Measurements from ENCODE around the gene TSC22D2.

DNA sequence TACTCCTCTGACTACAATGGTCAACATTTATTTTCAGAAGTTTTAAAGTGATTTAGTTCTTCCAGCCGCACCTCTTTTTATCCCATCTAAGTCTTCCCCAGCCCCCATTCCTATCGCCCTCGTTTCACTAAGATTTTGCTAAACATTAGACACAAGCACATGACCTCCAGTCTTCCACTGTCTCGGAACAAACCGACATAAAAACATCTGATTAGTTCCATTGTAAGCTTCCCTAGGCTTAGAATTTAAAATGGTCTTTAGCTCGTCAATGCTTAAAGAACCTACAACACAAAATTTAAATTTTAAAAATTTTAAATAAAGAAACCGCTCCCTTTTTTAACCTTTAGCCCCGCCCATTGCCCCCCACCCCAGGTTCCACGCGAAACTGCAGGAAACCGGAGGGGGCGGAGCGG lies 284 bp upstream of the TSC22D2 start:
- TF ChIP-seq, protein P1, sequence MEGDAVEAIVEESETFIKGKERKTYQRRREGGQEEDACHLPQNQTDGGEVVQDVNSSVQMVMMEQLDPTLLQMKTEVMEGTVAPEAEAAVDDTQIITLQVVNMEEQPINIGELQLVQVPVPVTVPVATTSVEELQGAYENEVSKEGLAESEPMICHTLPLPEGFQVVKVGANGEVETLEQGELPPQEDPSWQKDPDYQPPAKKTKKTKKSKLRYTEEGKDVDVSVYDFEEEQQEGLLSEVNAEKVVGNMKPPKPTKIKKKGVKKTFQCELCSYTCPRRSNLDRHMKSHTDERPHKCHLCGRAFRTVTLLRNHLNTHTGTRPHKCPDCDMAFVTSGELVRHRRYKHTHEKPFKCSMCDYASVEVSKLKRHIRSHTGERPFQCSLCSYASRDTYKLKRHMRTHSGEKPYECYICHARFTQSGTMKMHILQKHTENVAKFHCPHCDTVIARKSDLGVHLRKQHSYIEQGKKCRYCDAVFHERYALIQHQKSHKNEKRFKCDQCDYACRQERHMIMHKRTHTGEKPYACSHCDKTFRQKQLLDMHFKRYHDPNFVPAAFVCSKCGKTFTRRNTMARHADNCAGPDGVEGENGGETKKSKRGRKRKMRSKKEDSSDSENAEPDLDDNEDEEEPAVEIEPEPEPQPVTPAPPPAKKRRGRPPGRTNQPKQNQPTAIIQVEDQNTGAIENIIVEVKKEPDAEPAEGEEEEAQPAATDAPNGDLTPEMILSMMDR (IDR thresholded peaks at IDR 0.05; ENCODE audit: low read depth, low read length), result no peak
- TF ChIP-seq EZH2phosphoT487 (IDR thresholded peaks at IDR 0.05; ENCODE audit: low read depth), result no peak

All from OCI-LY3 (cell line).